GM18508 (cell line): Measurements from ENCODE around the gene SPATA18.
"Not testable (repeated sequence)": the region's sequence is repeated elsewhere in the genome, so short reads cannot be mapped to it uniquely, and the experiment has no call there.

Experiments
- ATAC-seq: cut with Tn5 transposase; IDR thresholded peaks from one replicate; pipeline ENCODE4 v1.9.1; 2021; ENCODE audit warnings: moderate number of reproducible peaks; ENCODE audit not compliant: insufficient read depth, unreplicated experiment

SPATA18 gene

GRCh38 chr4:52103319-52103718 is 52.2 kb downstream of the SPATA18 start:
- ATAC-seq = no peak

DNA sequence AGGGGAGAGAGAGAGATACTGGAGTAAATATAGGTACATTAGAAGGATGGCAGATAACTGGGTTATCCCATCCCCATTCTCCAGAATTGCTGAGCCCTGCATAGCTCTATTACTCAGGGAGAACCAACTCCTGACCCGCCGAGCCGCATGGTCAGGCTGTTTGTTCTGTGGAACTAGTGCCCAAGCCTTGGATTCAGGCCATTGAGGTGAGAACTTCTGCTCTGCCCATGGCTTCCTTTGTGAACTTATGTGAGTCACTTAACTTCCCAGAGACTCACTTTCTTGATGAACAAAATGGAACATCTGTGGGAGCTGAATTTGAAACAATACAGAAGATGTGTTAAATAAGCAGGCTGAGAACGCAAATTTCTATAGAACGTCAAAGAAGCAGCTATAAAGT is 54.2 kb downstream of the SPATA18 start:
- ATAC-seq = no peak

- no peak for ATAC-seq
Observed at GRCh38 chr4:52106191-52106590, 55.1 kb downstream of the SPATA18 start.

GRCh38 chr4:52106660-52107059 is 55.6 kb downstream of the SPATA18 start:
- no peak for ATAC-seq

DNA sequence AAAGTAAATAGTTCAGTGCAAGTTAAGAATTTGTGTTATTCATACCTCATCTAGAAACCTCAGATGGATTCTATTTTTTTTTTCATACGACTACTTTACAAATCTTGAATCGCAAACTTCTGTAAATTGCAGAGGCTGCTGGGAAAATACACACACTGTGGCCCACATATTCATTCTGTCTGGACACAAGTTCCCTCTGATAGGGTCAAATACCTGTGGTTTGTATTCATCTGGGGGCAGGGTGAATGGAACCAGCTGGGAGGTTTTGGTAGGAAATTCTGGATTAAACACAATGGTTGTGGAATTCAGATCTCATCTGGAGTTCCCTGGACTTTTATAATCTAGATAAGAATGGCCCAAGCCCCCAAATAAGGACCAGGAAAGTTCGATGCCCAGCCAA is 56.2 kb downstream of the SPATA18 start:
- no peak for ATAC-seq

DNA sequence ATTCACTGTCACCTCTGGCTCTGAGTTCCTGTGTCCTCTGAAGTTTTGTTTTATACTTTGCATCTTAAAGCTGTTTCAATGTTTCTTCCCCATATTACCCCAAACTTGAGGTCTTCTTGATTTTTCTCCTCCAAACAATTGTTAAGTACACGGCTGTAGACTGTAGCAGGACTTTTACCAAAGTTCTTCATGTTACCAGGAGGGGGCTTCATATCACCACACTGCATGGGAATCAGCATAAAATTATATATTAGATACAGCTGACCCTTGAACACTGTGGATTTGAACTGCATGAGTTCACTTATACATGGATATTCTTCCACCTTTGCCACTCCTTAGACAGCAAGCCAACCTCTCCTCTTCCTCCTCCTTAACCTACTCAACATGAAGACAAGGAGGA is 56.6 kb downstream of the SPATA18 start:
- ATAC-seq = no peak

GRCh38 chr4:52110171-52110570 is 59.1 kb downstream of the SPATA18 start:
- ATAC-seq = no peak

DNA sequence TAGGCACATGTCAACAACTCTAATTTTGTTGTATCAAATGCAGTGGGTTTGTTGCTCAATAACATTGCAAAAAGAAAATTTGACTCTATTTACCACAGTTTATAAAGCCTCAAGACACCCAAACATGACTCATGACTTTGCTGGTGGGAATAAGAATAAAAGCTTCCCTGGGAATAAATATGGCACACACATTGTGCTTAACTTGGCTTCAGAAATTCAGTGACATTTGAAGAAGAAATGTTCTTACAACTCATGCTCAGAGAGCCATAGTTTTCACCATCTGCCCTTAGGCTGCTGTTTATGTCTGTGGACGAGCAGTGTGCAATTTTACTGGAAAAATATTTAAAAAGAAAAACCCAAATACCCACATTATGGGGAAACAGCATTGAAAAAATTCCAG is 60.9 kb downstream of the SPATA18 start:
- ATAC-seq = no peak

DNA sequence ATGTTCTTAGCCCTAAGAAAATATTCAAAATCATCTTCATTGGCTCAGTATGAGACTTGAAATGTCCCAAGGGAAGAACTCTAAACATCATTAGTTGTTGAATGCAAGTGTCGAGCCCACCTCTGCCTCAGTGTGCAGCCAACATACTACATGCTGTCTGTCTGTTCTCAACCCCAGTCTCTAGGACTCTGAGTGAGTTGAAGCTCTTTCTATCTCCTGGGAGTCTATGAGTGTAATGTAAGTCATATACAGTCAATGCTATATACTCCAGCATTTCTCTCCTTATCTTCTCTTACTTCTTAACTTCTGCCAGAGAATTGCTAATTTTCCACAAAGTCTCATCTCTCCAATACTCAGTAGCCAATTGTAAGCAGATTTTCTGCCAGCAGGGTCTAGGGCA is 61.3 kb downstream of the SPATA18 start:
- ATAC-seq = no peak

- no peak for ATAC-seq
Observed at GRCh38 chr4:52116641-52117040, 65.5 kb downstream of the SPATA18 start.

GRCh38 chr4:52126226-52126625 is 75.1 kb downstream of the SPATA18 start:
- ATAC-seq = no peak

- no peak for ATAC-seq
Observed at GRCh38 chr4:52126966-52127365, 75.9 kb downstream of the SPATA18 start.

DNA sequence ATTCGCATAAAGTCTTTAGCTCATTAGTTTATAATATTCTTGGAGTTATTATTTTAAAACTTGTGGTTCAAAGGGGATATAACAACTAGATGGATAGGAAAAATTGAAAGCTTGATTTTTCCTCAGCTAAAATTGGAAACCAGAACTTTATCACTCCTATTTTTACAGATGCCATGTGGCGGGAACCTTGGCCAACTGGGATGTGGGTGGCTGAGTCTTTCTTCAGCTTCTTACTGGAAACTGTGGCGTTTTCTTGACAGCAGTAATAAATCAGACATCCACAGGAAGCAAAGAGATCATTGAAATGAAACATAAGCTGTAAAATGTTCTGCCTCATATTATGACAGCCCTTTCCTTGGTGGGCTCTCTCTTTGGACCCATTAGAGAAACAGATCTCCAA is 84.1 kb downstream of the SPATA18 start:
- ATAC-seq = no peak

- ATAC-seq = not testable (repeated sequence)
Observed at GRCh38 chr4:52137152-52137551, 86.0 kb downstream of the SPATA18 start.

DNA sequence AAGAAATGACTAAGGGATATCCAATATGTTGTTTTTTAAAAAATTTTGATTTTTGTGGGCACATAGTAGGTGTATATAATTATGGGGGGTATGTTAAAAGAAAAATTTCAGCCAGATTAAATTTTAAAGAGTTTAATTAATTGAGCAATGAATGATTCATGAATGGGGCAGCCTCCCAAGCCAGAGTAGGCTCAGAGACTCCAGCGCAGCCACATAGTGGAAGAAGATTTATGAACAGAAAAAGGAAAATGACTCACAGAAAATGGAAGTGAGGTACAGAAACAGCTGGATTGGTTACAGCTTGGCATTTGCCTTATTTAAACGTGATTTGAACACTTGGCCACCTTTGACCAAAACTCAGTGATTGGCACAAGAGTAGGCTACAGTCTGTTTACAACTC is 91.7 kb downstream of the SPATA18 start:
- ATAC-seq = no peak

GRCh38 chr4:52143815-52144214 is 92.7 kb downstream of the SPATA18 start:
- ATAC-seq = no peak

DNA sequence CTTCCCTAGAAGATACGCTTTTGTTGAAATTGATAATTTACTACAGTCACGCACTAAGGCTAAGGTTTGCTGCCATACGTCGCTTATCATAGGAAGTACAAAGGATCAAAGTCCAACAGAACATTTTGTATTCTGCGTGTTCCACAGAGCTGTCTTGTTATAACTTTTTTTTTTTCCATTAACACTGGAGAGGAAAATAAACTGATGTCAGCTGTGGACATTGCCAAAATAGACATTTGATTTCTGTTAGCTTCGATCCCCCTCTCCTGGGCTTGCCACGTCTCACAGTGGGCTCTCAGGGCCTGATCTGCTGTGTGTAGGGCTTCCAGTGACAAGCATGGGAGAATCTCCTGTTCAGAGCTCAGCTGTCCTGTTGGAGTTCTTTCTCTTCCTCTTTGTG is 93.3 kb downstream of the SPATA18 start:
- ATAC-seq = no peak
